ENCODE results near the gene SHF.

The SHF gene

DNA sequence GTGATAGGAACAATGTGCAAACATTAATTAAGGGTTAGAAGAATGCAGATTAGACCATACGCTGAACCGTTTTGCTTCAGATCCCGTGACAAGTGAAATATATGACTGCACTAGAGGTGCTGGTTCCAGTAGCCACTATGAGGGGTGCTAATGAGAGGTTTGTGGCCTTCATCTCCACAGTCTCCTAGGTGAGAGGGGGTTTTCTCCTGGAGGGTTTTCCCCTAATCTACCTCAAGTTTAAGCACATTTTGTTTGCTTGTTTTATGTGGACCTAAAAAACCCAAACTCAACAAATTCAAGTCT lies 13.7 kb upstream of the SHF start:
- Histone ChIP-seq H3K36me3 (ENCODE audit: insufficient read depth, low read length) (no peaks in the 10 kb centered on the region), H3K4me3 (peak overlapping the region; percentile 100), H3K9me3 (ENCODE audit: low read depth, low read length) (no peaks in the 10 kb centered on the region), H3K27ac (no peak overlapping the region), H3K9ac (ENCODE audit: insufficient read length) (no peak overlapping the region)
- TF ChIP-seq POLR2AphosphoS5 (IDR thresholded peaks at IDR 0.05; ENCODE audit: borderline replicate concordance, low read depth, low read length) (no peak), EZH2 (IDR thresholded peaks at IDR 0.05) (no peak), FOXP2 (optimal IDR thresholded peaks at IDR 0.05; ENCODE audit: control extremely low read depth, extremely low read length, insufficient read depth) (no peak)
- DNase-seq (ENCODE audit: low read depth, low spot score) = no peak

DNA sequence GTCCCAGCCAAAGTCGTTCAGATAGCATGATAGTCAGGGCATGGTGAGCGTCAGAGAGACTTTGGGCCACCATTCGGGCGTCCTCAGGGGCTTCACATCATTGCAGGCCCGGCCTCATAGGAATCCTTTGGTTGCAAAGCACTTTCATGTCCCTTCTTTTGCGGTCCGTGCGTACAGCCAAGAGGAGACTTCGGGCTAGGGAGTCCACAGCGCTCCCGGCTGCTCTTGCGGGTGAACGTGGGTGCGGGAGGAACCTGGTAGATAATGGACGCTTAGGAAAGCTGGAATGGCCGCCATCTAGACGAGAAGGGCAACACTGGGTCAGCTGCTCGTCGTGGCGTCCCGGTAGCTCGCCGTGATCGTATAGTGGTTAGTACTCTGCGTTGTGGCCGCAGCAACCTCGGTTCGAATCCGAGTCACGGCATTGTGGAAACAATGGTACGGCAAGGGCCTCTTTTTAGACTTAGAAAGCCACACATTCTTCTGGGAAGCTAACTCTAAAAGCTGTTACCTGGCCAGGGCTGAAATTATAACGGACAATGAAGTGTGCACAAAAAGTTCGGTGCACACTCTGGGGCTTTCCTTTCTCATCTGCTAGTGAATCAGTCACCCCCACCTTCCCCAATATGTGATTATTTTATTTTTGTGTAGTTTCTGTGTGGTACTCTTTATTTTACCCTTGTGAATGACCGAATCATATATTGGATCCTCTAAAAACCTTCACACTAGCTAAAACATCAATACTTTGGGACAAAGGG lies 13.2 kb upstream of the SHF start:
- TF ChIP-seq POLR2AphosphoS5 (IDR thresholded peaks at IDR 0.05; ENCODE audit: borderline replicate concordance, low read depth, low read length) = no peak
- no peak for TF ChIP-seq EZH2 (IDR thresholded peaks at IDR 0.05)
- Histone ChIP-seq H3K36me3 (ENCODE audit: insufficient read depth, low read length) (no peaks in the 10 kb centered on the region), H3K9ac (ENCODE audit: insufficient read length) (peak overlapping the region; percentile 86), H3K4me3 (peak overlapping the region; percentile 100), H3K9me3 (ENCODE audit: low read depth, low read length) (no peaks in the 10 kb centered on the region), H3K27ac (peak overlapping the region; percentile 94)
- DNase-seq (ENCODE audit: low read depth, low spot score) = no peak

DNA sequence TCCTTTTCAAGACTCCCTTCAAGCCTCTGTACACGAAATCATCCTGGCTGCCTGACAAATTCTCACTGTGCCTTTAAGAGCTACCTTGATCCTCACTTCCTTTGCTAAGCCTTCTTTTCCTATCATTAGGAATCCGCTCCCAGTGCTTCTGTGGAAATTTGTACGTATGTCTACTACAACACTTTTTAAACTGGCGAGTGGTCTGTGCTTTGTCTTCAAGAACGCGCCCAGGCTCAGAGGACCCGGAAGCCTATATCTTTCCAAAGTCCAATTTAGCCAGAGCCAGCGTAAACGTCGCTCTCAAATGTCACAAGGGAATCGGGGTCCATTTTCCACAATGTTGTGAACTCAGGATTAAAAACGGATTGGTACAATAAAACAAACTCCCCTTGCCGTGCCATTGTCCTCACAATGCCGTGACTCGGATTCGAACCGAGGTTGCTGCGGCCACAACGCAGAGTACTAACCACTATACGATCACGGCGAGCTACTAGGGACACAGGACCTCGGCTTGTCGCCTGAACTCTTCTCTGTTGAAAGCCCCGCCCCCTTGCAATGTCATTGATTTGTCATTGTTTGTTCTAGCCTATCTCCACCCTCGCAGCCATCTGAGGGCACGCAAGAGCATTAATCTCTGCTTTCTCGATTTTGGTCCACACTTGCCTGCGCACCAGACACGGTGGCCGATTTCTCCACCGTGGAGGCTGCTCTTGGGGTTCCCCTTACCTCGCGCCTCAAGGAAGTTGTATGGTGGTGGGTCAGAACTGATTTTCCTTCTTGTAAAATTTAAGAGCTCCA lies 12.4 kb upstream of the SHF start:
- TF ChIP-seq POLR2AphosphoS5 (IDR thresholded peaks at IDR 0.05; ENCODE audit: borderline replicate concordance, low read depth, low read length) (peak; percentile 73), FOXP2 (optimal IDR thresholded peaks at IDR 0.05; ENCODE audit: control extremely low read depth, extremely low read length, insufficient read depth) (peak; percentile 65), EZH2 (IDR thresholded peaks at IDR 0.05) (no peak)
- no peaks in the 10 kb centered on the region for H3K9me3 ChIP-seq (ENCODE audit: low read depth, low read length)
- H3K36me3 ChIP-seq (ENCODE audit: insufficient read depth, low read length) = no peaks in the 10 kb centered on the region
- peak overlapping the region; percentile 94 for H3K27ac ChIP-seq
- peak overlapping the region; percentile 86 for H3K9ac ChIP-seq (ENCODE audit: insufficient read length)
- peak overlapping the region; percentile 100 for H3K4me3 ChIP-seq
- DNase-seq (ENCODE audit: low read depth, low spot score) = peak; percentile 78

DNA sequence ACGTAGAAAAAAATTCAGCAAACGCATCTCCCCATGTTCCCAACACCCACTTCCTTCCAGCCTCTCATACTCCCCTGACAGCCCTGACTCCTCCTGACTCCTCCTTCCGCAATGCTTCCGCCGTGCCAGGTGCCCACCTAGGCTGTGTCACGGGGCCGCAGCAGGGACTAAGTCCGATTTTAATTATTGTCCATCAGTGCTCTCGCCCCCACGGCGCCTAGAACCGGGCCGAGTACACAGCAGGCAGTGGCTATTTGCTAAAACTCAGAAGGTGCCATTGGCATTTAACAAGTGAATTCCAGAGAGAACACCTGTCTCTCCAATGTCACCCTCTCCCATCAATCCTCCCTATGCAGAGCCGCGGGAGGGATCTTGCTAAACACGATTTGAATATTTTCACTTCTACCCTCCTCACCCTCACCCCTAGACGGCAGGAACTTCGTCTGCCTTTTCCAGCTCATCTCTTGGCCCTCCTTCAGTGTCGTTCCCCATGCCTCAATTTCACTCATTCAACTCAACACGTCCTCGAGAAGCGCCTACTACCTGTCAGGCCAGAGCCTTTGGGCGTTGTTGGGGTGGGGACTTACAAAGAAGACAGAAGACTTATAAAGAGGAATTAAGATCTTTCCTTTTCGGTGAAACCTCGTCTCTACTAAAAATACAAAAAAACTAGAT lies 11.5 kb upstream of the SHF start:
- Histone ChIP-seq H3K36me3 (ENCODE audit: insufficient read depth, low read length) (no peaks in the 10 kb centered on the region), H3K27ac (peak overlapping the region; percentile 88; the same call in 1 of the 2 replicates), H3K9me3 (ENCODE audit: low read depth, low read length) (no peaks in the 10 kb centered on the region), H3K9ac (ENCODE audit: insufficient read length) (peak overlapping the region; percentile 55), H3K4me3 (peak overlapping the region; percentile 100)
- TF ChIP-seq FOXP2 (optimal IDR thresholded peaks at IDR 0.05; ENCODE audit: control extremely low read depth, extremely low read length, insufficient read depth) (no peak), POLR2AphosphoS5 (IDR thresholded peaks at IDR 0.05; ENCODE audit: borderline replicate concordance, low read depth, low read length) (no peak), EZH2 (IDR thresholded peaks at IDR 0.05) (no peak)
- DNase-seq (ENCODE audit: low read depth, low spot score) = no peak

DNA sequence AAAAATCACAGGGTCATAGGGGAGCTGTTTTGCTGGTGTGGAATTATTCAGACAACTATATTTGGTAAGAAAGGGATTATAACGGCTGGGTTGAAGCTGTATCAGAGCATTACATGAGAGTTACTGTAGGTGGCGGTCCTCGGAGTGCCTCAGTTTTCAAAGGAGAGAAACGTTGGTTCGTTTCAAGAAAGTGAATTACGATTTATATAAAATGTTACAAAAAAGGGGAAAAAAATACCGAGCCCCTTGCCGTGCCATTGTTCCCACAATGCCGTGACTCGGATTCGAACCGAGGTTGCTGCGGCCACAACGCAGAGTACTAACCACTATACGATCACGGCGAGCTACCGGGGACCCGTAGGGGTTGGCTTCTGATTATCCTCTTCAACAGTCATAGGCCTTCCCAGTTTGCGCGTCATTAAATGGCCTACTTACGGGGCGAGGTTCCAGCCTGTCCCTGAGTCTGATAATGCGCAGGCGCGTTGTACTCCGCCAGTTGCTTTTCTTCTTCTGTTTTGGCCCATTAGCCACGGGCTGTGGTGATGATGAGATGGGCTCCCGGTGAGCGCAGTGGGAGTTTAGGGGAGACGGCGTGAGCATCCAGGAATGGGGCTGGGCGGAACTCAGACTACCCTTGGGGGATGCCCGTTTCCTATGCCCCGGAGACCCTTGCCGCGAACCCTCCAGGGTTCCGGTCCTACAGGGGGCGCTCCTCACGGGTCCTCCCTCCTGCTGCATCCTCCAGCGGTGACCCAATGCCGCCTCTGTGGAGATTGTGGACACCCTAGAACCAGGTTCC lies 10.8 kb upstream of the SHF start:
- DNase-seq (ENCODE audit: low read depth, low spot score) = peak; percentile 96
- Histone ChIP-seq H3K4me3 (peak overlapping the region; percentile 100), H3K27ac (peak overlapping the region; percentile 99), H3K9ac (ENCODE audit: insufficient read length) (peak overlapping the region; percentile 93), H3K36me3 (ENCODE audit: insufficient read depth, low read length) (no peaks in the 10 kb centered on the region), H3K9me3 (ENCODE audit: low read depth, low read length) (no peaks in the 10 kb centered on the region)
- TF ChIP-seq POLR2AphosphoS5 (IDR thresholded peaks at IDR 0.05; ENCODE audit: borderline replicate concordance, low read depth, low read length) (peak; percentile 68; the same call in 1 of the 2 replicates), FOXP2 (optimal IDR thresholded peaks at IDR 0.05; ENCODE audit: control extremely low read depth, extremely low read length, insufficient read depth) (no peak)

DNA sequence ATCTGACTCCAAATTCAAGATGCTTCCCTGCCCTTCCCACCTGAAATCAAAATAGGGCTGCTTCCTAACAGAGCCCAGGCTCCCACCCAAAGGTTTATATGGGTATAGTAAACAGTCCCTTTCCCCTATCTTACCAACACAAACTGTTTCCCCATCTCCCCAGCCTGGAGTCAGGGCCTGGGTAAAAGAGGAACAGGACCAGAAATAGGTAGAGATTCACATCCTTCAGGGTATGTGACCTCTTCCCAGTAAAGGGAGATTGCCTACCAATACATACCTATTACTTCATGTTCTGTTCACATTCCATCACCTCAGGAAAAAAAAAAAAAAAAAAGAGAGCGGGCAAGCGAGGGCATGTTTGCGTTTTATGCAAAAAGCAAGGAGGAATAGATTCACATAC lies 9.7 kb upstream of the SHF start:
- TF ChIP-seq EZH2 (IDR thresholded peaks at IDR 0.05) (no peak), FOXP2 (optimal IDR thresholded peaks at IDR 0.05; ENCODE audit: control extremely low read depth, extremely low read length, insufficient read depth) (no peak), POLR2AphosphoS5 (IDR thresholded peaks at IDR 0.05; ENCODE audit: borderline replicate concordance, low read depth, low read length) (no peak)
- Histone ChIP-seq H3K9ac (ENCODE audit: insufficient read length) (peak overlapping the region; percentile 93), H3K36me3 (ENCODE audit: insufficient read depth, low read length) (no peaks in the 10 kb centered on the region), H3K27ac (peak overlapping the region; percentile 99), H3K4me3 (peak overlapping the region; percentile 100), H3K9me3 (ENCODE audit: low read depth, low read length) (no peaks in the 10 kb centered on the region)
- no peak for DNase-seq (ENCODE audit: low read depth, low spot score)

DNA sequence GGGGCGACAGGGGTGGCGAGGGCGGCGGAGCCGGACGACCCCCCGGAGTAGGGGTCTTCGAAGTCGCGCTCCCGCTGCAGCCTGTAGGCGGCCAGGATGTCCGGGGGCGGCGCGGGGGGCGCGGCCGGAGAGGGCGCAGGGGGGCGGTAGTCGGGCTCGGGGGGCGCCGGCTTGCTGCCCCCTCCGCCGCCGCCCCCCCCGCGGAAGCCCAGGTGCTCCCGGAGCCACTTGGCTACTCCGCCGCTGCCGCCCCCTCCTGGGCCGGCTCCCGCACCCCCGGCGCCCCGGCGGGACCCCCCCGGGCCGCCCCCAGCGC lies 230 bp downstream of the SHF start:
- H3K36me3 ChIP-seq (ENCODE audit: insufficient read depth, low read length) = no peaks in the 10 kb centered on the region
- no peak for DNase-seq (ENCODE audit: low read depth, low spot score)
- no peak for TF ChIP-seq EZH2 (IDR thresholded peaks at IDR 0.05)
- no peak overlapping the region for H3K27ac ChIP-seq
- H3K9me3 ChIP-seq (ENCODE audit: low read depth, low read length) = no peaks in the 10 kb centered on the region
- peak overlapping the region; percentile 85 for H3K4me3 ChIP-seq
- peak overlapping the region; percentile 72 for H3K9ac ChIP-seq (ENCODE audit: insufficient read length)
